OCI-LY7 (cell line): ENCODE measurements around the gene THOP1. TPM values are rescaled to one million over a fixed set of nuclear protein-coding genes. Genes with fewer than 3 reads are reported as not detected.

Source experiments
- BruUV-seq: library from RNA; stranded (reverse); fragments of 400-500 nt; replicated peaks from 2 replicates; lab custom pipeline; 2021; lab: Mats Ljungman, UMichigan
- CTCF ChIA-PET: fragments of 300-600 bp; sonication (Branson Sonifier 250); formaldehyde crosslinking; loops from one replicate; lab custom pipeline; 2022; ENCODE audit warnings: antibody characterized with exemption; ENCODE audit not compliant: unreplicated experiment; lab: Charles Lee
- POLR2A ChIA-PET: fragments of 300-600 bp; sonication (Branson Sonifier 250); formaldehyde crosslinking; loops from one replicate; lab custom pipeline; 2022; ENCODE audit warnings: antibody characterized with exemption; lab: Charles Lee
- DNase-seq: peaks from one replicate; pipeline ENCODE4 v3.0.0-alpha.2; 2015; ENCODE audit warnings: low spot score
- H2AFZ ChIP-seq: fragments of 200-600 bp; sonication (generic), shearing (Covaris generic); 2 replicates; pipeline ENCODE4 v1.6.1; 2014; ENCODE audit warnings: mild to moderate bottlenecking, antibody characterized with exemption, low read length, moderate library complexity
- H3K27ac ChIP-seq: fragments of 200-600 bp; sonication (generic); 2 replicates; pipeline ENCODE4 v1.5.1; 2014; ENCODE audit warnings: mixed run types, low read depth, mild to moderate bottlenecking, moderate library complexity, low read length, inconsistent platforms; ENCODE audit not compliant: poor library complexity, severe bottlenecking
- H3K36me3 ChIP-seq: fragments of 200-600 bp; sonication (generic); 2 replicates; pipeline ENCODE4 v1.6.1; 2014; ENCODE audit warnings: mild to moderate bottlenecking, antibody characterized with exemption, low read length, moderate library complexity, mixed read lengths; ENCODE audit not compliant: insufficient read depth
- H3K4me1 ChIP-seq: fragments of 200-600 bp; sonication (generic); 2 replicates; pipeline ENCODE4 v1.5.1; 2014; ENCODE audit warnings: mild to moderate bottlenecking, low read length; ENCODE audit not compliant: insufficient read depth, poor library complexity, severe bottlenecking
- H3K4me2 ChIP-seq: fragments of 200-600 bp; sonication (generic); 2 replicates; pipeline ENCODE4 v1.6.1; 2014; ENCODE audit warnings: mild to moderate bottlenecking, low read length
- H3K4me3 ChIP-seq: fragments of 200-600 bp; sonication (generic); 2 replicates; pipeline ENCODE4 v1.5.1; 2014; ENCODE audit warnings: mild to moderate bottlenecking, low read depth, low read length; ENCODE audit not compliant: poor library complexity, severe bottlenecking
- H3K79me2 ChIP-seq: fragments of 200-600 bp; sonication (generic); 2 replicates; pipeline ENCODE4 v1.6.1; 2016; ENCODE audit warnings: low read depth, mild to moderate bottlenecking, low read length, moderate library complexity, mixed read lengths; ENCODE audit not compliant: insufficient read depth
- H3K9me2 ChIP-seq: fragments of 200-600 bp; sonication (generic); 2 replicates; pipeline ENCODE4 v1.6.1; 2016; ENCODE audit warnings: mild to moderate bottlenecking, low read length, mixed read lengths; ENCODE audit not compliant: insufficient read depth
- H3K9me3 ChIP-seq: fragments of 200-600 bp; sonication (generic); 2 replicates; pipeline ENCODE4 v1.6.1; 2014; ENCODE audit warnings: mild to moderate bottlenecking, mixed run types, low read length, mixed read lengths
- H4K20me1 ChIP-seq: fragments of 200-600 bp; sonication (generic); 2 replicates; pipeline ENCODE4 v1.6.1; 2014; ENCODE audit warnings: mild to moderate bottlenecking, antibody characterized with exemption, low read length, moderate library complexity, mixed read lengths; ENCODE audit not compliant: insufficient read depth
- CTCF ChIP-seq: fragments of 200-600 bp; sonication (generic); conservative IDR thresholded peaks from 2 replicates; pipeline ENCODE4 v1.5.1; 2014; ENCODE audit warnings: mild to moderate bottlenecking, antibody characterized with exemption, low read length, moderate library complexity, mixed read lengths
- EZH2phosphoT487 ChIP-seq: fragments of 200-600 bp; sonication (generic); IDR thresholded peaks from 2 replicates; pipeline ENCODE4 v1.6.1; 2018; ENCODE audit warnings: low read depth, borderline replicate concordance, mild to moderate bottlenecking, mixed run types, antibody characterized with exemption, low read length, moderate library complexity, mixed read lengths
- intact Hi-C: fragments of 100-400 bp; cut with micrococcal nuclease; formaldehyde crosslinking; loops from one replicate; pipeline ENCODE4 v1.10.0; 2022; ENCODE audit not compliant: unreplicated experiment
- total RNA-seq, 2 experiments: library from RNA; depleted of rRNA in 1 of 2; stranded (reverse); fragments of >200 nt in 1 of 2; shearing (Covaris generic) in 1 of 2; gene quantifications; 2 replicates each; pipeline ENCODE4 v1.2.3, GENCODE V29; 2014 to 2022

THOP1 gene
- total RNA-seq, 2 experiments from 2014 or later: 170 to 191 TPM

DNA sequence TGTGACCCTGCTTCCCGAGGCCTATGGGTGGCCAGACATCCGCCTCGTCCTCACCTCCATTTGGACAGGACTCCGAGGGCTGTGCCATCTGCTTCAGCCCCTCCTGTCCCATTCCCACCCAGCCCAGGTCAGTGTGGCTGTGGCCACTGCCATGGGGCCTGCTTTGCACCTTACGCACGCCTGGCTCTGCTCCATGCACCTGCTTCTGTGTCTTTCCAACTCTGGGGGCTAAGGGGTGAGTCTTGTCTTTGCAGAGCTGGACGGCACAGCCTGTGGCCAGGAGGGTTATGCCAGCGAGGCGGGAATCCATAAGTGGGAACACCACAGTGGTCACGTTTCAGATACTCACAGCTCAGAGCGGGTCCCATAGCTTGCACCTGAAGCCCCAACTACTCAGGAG, 29.1 kb downstream of the THOP1 start:
- intact Hi-C loops: no loop called here
- ChIA-PET CTCF (no interaction called here), POLR2A (no interaction called here)
- H3K4me2 ChIP-seq: no peak overlapping the region
- H3K36me3 ChIP-seq: peaks cover 55% of the 10 kb centered on the region
- H3K9me2 ChIP-seq: no peaks in the 10 kb centered on the region
- no peak overlapping the region for H2AFZ ChIP-seq
- no TSS peak for BruUV-seq
- H4K20me1 ChIP-seq: no peaks in the 10 kb centered on the region
- H3K4me3 ChIP-seq: no peak overlapping the region
- H3K4me1 ChIP-seq: no peaks in the 10 kb centered on the region
- no peak for DNase-seq
- TF ChIP-seq EZH2phosphoT487: no peak
- no peak for TF ChIP-seq CTCF
- H3K27ac ChIP-seq: no peak overlapping the region
- H3K79me2 ChIP-seq: no peaks in the 10 kb centered on the region
- H3K9me3 ChIP-seq: no peaks in the 10 kb centered on the region

GRCh38 chr19:2815191-2815614, 29.9 kb downstream of the THOP1 start:
- Histone ChIP-seq H3K4me1 (peaks cover 1% of the 10 kb centered on the region), H3K9me3 (no peaks in the 10 kb centered on the region), H4K20me1 (no peaks in the 10 kb centered on the region), H3K79me2 (no peaks in the 10 kb centered on the region), H3K4me3 (no peak overlapping the region), H3K4me2 (no peak overlapping the region), H3K9me2 (no peaks in the 10 kb centered on the region), H3K27ac (no peak overlapping the region), H3K36me3 (peaks cover 48% of the 10 kb centered on the region), H2AFZ (no peak overlapping the region)
- no peak for DNase-seq
- ChIA-PET CTCF (no interaction called here), POLR2A (no interaction called here)
- no TSS peak for BruUV-seq
- intact Hi-C loops: no loop called here
- no peak for TF ChIP-seq CTCF
- TF ChIP-seq EZH2phosphoT487: no peak

- Histone ChIP-seq H3K27ac (no peak overlapping the region), H3K4me2 (no peak overlapping the region), H3K4me1 (peaks cover 4% of the 10 kb centered on the region), H3K36me3 (peaks cover 41% of the 10 kb centered on the region; the same call in 1 of the 2 replicates), H3K9me3 (no peaks in the 10 kb centered on the region), H2AFZ (no peak overlapping the region), H3K79me2 (no peaks in the 10 kb centered on the region), H4K20me1 (no peaks in the 10 kb centered on the region), H3K4me3 (no peak overlapping the region), H3K9me2 (no peaks in the 10 kb centered on the region)
- ChIA-PET CTCF (no interaction called here), POLR2A (no interaction called here)
- no TSS peak for BruUV-seq
- no peak for DNase-seq
- intact Hi-C loops: no loop called here
- no peak for TF ChIP-seq EZH2phosphoT487
- no peak for TF ChIP-seq CTCF
Observed at GRCh38 chr19:2815923-2816322, 30.6 kb downstream of the THOP1 start.
